ENCODE measurements around the gene MYO1H. TPM values are rescaled to one million over a fixed set of nuclear protein-coding genes. Genes with fewer than 3 reads are reported as not detected.
A peak's percentile ranks its signal among the peaks of the same experiment; 100 is the strongest.

Gene MYO1H
- total RNA-seq, 1 donor from 2014 or later = not detected

- TF ChIP-seq, protein P1, sequence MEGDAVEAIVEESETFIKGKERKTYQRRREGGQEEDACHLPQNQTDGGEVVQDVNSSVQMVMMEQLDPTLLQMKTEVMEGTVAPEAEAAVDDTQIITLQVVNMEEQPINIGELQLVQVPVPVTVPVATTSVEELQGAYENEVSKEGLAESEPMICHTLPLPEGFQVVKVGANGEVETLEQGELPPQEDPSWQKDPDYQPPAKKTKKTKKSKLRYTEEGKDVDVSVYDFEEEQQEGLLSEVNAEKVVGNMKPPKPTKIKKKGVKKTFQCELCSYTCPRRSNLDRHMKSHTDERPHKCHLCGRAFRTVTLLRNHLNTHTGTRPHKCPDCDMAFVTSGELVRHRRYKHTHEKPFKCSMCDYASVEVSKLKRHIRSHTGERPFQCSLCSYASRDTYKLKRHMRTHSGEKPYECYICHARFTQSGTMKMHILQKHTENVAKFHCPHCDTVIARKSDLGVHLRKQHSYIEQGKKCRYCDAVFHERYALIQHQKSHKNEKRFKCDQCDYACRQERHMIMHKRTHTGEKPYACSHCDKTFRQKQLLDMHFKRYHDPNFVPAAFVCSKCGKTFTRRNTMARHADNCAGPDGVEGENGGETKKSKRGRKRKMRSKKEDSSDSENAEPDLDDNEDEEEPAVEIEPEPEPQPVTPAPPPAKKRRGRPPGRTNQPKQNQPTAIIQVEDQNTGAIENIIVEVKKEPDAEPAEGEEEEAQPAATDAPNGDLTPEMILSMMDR (IDR thresholded peaks at IDR 0.05) = no peak
- H3K4me1 Mint-ChIP-seq (ENCODE audit: low read depth) = peaks cover 86% of the 10 kb centered on the region
- no peak for DNase-seq (ENCODE audit: low spot score)
- peak overlapping the region; percentile 97 for H3K27ac Mint-ChIP-seq (ENCODE audit: unreplicated experiment)
- peaks cover 31% of the 10 kb centered on the region for H3K36me3 Mint-ChIP-seq (ENCODE audit: low read depth)
- H3K9me3 Mint-ChIP-seq (ENCODE audit: low read depth) = no peaks in the 10 kb centered on the region
- no peaks in the 10 kb centered on the region for H3K27me3 Mint-ChIP-seq (ENCODE audit: low read depth)
- H3K4me3 Mint-ChIP-seq (ENCODE audit: unreplicated experiment) = no peak overlapping the region
Observed at GRCh38 chr12:109460538-109460937, 112.8 kb downstream of the MYO1H start.

- Mint-ChIP-seq H3K9me3 (ENCODE audit: low read depth) (no peaks in the 10 kb centered on the region), H3K27me3 (ENCODE audit: low read depth) (no peaks in the 10 kb centered on the region), H3K4me3 (ENCODE audit: unreplicated experiment) (no peak overlapping the region), H3K27ac (ENCODE audit: unreplicated experiment) (peak overlapping the region; percentile 97), H3K4me1 (ENCODE audit: low read depth) (peaks cover 91% of the 10 kb centered on the region), H3K36me3 (ENCODE audit: low read depth) (peaks cover 28% of the 10 kb centered on the region)
- DNase-seq (ENCODE audit: low spot score) = no peak
- TF ChIP-seq, protein P1 (IDR thresholded peaks at IDR 0.05) = no peak
Observed at GRCh38 chr12:109461049-109461845, 113.5 kb downstream of the MYO1H start.

- Mint-ChIP-seq H3K4me1 (ENCODE audit: low read depth) (peaks cover 96% of the 10 kb centered on the region), H3K27ac (ENCODE audit: unreplicated experiment) (peak overlapping the region; percentile 97), H3K36me3 (ENCODE audit: low read depth) (peaks cover 20% of the 10 kb centered on the region), H3K4me3 (ENCODE audit: unreplicated experiment) (peak overlapping the region; percentile 61), H3K9me3 (ENCODE audit: low read depth) (no peaks in the 10 kb centered on the region), H3K27me3 (ENCODE audit: low read depth) (no peaks in the 10 kb centered on the region)
- DNase-seq (ENCODE audit: low spot score) = no peak
- TF ChIP-seq, protein P1 (IDR thresholded peaks at IDR 0.05) = no peak
Observed at GRCh38 chr12:109461846-109462756, 114.4 kb downstream of the MYO1H start.

GRCh38 chr12:109462868-109463692, 115.4 kb downstream of the MYO1H start:
- Mint-ChIP-seq H3K4me1 (ENCODE audit: low read depth) (peaks cover 86% of the 10 kb centered on the region), H3K9me3 (ENCODE audit: low read depth) (no peaks in the 10 kb centered on the region), H3K27ac (ENCODE audit: unreplicated experiment) (peak overlapping the region; percentile 97), H3K36me3 (ENCODE audit: low read depth) (peaks cover 14% of the 10 kb centered on the region), H3K4me3 (ENCODE audit: unreplicated experiment) (peak overlapping the region; percentile 61), H3K27me3 (ENCODE audit: low read depth) (no peaks in the 10 kb centered on the region)
- no peak for DNase-seq (ENCODE audit: low spot score)
- TF ChIP-seq, protein P1 (IDR thresholded peaks at IDR 0.05) = peak; percentile 27
